ENCODE measurements around the gene ALKBH5. TPM values are rescaled to one million over a fixed set of nuclear protein-coding genes. Genes with fewer than 3 reads are reported as not detected.

The ALKBH5 gene
- total RNA-seq, 1 experiment from 2014 or later: 105 TPM

DNA sequence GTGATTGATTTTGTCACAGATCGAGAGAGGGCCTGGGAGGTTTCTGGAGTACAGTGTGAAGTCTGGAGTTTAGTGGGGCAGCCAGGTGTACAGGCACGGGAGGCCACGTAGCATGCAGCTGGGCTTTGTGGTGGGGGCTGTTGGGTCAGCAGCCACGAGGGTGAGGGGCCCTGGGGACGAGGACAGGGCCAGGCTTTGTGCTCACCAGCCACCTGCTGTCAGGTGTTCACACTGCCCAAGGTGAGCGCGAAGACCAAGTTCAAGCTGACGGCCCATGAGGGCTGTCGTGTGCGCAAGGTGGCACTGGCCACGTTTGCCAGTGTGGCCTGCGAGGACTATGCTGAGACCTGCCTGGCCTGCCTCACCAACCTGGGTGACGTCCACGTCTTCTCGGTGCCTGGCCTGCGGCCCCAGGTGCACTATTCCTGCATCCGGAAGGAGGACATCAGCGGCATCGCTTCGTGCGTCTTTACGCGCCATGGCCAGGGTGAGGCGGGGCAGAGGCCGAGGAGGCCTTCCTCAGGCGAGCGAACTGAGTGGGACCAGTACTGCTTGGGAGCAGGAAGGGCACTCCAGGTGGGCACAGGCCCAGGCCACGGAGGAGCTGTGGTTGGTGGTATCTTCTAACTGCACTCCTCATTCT lies 57.7 kb downstream of the ALKBH5 start:
- H3K27me3 Mint-ChIP-seq (ENCODE audit: low read depth): no peaks in the 10 kb centered on the region
- ChIA-PET CTCF (no interaction called here), POLR2A (interaction anchor here (0.9 kb wide), 1 partner anchor 12 kb away, joined by 3 read pairs; no protein-coding TSS in a partner anchor)
- DNase-seq (ENCODE audit: low spot score) (peak; percentile 39), ATAC-seq (peak; percentile 49)
- no peak overlapping the region for H3K27ac Mint-ChIP-seq
- TF ChIP-seq NR3C1 (CRISPR knock-in tag; conservative IDR thresholded peaks at IDR 0.05; ENCODE audit: low read depth): no peak
- no peak for TF ChIP-seq TEAD4 (CRISPR knock-in tag; IDR thresholded peaks at IDR 0.05)
- TF ChIP-seq IRF2 (CRISPR knock-in tag; IDR thresholded peaks at IDR 0.05; ENCODE audit: borderline replicate concordance, low read depth): no peak
- TF ChIP-seq, protein P1, sequence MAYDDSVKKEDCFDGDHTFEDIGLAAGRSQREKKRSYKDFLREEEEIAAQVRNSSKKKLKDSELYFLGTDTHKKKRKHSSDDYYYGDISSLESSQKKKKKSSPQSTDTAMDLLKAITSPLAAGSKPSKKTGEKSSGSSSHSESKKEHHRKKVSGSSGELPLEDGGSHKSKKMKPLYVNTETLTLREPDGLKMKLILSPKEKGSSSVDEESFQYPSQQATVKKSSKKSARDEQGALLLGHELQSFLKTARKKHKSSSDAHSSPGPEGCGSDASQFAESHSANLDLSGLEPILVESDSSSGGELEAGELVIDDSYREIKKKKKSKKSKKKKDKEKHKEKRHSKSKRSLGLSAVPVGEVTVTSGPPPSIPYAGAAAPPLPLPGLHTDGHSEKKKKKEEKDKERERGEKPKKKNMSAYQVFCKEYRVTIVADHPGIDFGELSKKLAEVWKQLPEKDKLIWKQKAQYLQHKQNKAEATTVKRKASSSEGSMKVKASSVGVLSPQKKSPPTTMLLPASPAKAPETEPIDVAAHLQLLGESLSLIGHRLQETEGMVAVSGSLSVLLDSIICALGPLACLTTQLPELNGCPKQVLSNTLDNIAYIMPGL (CRISPR knock-in tag; IDR thresholded peaks at IDR 0.05): no peak
- no peak for TF ChIP-seq PRRX2 (CRISPR knock-in tag; IDR thresholded peaks at IDR 0.05)
- TF ChIP-seq HMGA2 (CRISPR knock-in tag; IDR thresholded peaks at IDR 0.05): no peak
- TF ChIP-seq, protein P2, sequence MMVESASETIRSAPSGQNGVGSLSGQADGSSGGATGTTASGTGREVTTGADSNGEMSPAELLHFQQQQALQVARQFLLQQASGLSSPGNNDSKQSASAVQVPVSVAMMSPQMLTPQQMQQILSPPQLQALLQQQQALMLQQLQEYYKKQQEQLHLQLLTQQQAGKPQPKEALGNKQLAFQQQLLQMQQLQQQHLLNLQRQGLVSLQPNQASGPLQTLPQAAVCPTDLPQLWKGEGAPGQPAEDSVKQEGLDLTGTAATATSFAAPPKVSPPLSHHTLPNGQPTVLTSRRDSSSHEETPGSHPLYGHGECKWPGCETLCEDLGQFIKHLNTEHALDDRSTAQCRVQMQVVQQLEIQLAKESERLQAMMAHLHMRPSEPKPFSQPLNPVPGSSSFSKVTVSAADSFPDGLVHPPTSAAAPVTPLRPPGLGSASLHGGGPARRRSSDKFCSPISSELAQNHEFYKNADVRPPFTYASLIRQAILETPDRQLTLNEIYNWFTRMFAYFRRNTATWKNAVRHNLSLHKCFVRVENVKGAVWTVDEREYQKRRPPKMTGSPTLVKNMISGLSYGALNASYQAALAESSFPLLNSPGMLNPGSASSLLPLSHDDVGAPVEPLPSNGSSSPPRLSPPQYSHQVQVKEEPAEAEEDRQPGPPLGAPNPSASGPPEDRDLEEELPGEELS (CRISPR knock-in tag; IDR thresholded peaks at IDR 0.05): no peak
- no peak for TF ChIP-seq SOX15 (CRISPR knock-in tag; IDR thresholded peaks at IDR 0.05)
- no peak; the same call in 1 of the 2 replicates for TF ChIP-seq ZNF121 (CRISPR knock-in tag; IDR thresholded peaks at IDR 0.05)
- TF ChIP-seq ETV6 (CRISPR knock-in tag; IDR thresholded peaks at IDR 0.05): no peak
- TF ChIP-seq SMAD3 (CRISPR knock-in tag; IDR thresholded peaks at IDR 0.05; ENCODE audit: borderline replicate concordance): no peak
- TF ChIP-seq, protein P3, sequence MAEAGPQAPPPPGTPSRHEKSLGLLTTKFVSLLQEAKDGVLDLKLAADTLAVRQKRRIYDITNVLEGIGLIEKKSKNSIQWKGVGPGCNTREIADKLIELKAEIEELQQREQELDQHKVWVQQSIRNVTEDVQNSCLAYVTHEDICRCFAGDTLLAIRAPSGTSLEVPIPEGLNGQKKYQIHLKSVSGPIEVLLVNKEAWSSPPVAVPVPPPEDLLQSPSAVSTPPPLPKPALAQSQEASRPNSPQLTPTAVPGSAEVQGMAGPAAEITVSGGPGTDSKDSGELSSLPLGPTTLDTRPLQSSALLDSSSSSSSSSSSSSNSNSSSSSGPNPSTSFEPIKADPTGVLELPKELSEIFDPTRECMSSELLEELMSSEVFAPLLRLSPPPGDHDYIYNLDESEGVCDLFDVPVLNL (CRISPR knock-in tag; IDR thresholded peaks at IDR 0.05; ENCODE audit: borderline replicate concordance, low read depth): no peak
- TF ChIP-seq GRHL2 (CRISPR knock-in tag; IDR thresholded peaks at IDR 0.05; ENCODE audit: insufficient replicate concordance, severe bottlenecking): no peak
- TF ChIP-seq GTF2I (CRISPR knock-in tag; conservative IDR thresholded peaks at IDR 0.05): no peak
- TF ChIP-seq ZNF423 (CRISPR knock-in tag; IDR thresholded peaks at IDR 0.05): no peak
- TF ChIP-seq ZNF416 (CRISPR knock-in tag; IDR thresholded peaks at IDR 0.05): no peak
- TF ChIP-seq, protein P4, sequence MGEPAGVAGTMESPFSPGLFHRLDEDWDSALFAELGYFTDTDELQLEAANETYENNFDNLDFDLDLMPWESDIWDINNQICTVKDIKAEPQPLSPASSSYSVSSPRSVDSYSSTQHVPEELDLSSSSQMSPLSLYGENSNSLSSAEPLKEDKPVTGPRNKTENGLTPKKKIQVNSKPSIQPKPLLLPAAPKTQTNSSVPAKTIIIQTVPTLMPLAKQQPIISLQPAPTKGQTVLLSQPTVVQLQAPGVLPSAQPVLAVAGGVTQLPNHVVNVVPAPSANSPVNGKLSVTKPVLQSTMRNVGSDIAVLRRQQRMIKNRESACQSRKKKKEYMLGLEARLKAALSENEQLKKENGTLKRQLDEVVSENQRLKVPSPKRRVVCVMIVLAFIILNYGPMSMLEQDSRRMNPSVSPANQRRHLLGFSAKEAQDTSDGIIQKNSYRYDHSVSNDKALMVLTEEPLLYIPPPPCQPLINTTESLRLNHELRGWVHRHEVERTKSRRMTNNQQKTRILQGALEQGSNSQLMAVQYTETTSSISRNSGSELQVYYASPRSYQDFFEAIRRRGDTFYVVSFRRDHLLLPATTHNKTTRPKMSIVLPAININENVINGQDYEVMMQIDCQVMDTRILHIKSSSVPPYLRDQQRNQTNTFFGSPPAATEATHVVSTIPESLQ (CRISPR knock-in tag; IDR thresholded peaks at IDR 0.05): no peak
- TF ChIP-seq, protein P5, sequence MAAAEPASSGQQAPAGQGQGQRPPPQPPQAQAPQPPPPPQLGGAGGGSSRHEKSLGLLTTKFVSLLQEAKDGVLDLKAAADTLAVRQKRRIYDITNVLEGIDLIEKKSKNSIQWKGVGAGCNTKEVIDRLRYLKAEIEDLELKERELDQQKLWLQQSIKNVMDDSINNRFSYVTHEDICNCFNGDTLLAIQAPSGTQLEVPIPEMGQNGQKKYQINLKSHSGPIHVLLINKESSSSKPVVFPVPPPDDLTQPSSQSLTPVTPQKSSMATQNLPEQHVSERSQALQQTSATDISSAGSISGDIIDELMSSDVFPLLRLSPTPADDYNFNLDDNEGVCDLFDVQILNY (CRISPR knock-in tag; IDR thresholded peaks at IDR 0.05): no peak
- no peak for TF ChIP-seq ZNF232 (CRISPR knock-in tag; IDR thresholded peaks at IDR 0.05)
- TF ChIP-seq, protein P6, sequence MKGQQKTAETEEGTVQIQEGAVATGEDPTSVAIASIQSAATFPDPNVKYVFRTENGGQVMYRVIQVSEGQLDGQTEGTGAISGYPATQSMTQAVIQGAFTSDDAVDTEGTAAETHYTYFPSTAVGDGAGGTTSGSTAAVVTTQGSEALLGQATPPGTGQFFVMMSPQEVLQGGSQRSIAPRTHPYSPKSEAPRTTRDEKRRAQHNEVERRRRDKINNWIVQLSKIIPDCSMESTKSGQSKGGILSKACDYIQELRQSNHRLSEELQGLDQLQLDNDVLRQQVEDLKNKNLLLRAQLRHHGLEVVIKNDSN (CRISPR knock-in tag; IDR thresholded peaks at IDR 0.05): no peak
- H3K36me3 Mint-ChIP-seq: peaks cover 30% of the 10 kb centered on the region
- H3K4me1 Mint-ChIP-seq: peaks cover 8% of the 10 kb centered on the region
- no peak overlapping the region for H3K4me3 Mint-ChIP-seq
- H3K9me3 Mint-ChIP-seq: no peaks in the 10 kb centered on the region

All from WTC11 (cell line).